Trophoblast cell (in vitro differentiated cells and primary cell): Measurements from ENCODE around the gene DCXR.

ENCODE experiments used
- DNase-seq, 2 donors: peaks; one replicate each; pipeline ENCODE4 v3.0.0-alpha.2; 2016
- H2AFZ ChIP-seq: 2 replicates; pipeline ENCODE4 v1.6.1; 2013; ENCODE audit warnings: low read length, moderate library complexity, mild to moderate bottlenecking; ENCODE audit not compliant: insufficient read depth, poor library complexity
- H2AK5ac ChIP-seq: 2 replicates; pipeline ENCODE4 v1.6.1; 2013; ENCODE audit warnings: mild to moderate bottlenecking, low read length
- H2BK120ac ChIP-seq: 2 replicates; pipeline ENCODE4 v1.6.1; 2013; ENCODE audit warnings: low read length, mild to moderate bottlenecking, moderate library complexity; ENCODE audit not compliant: insufficient read depth, poor library complexity
- H2BK12ac ChIP-seq: 2 replicates; pipeline ENCODE4 v1.6.1; 2013; ENCODE audit warnings: mild to moderate bottlenecking, low read length, moderate library complexity
- H2BK5ac ChIP-seq: 2 replicates; pipeline ENCODE4 v1.6.1; 2013; ENCODE audit warnings: low read length, low read depth, moderate library complexity, mild to moderate bottlenecking; ENCODE audit not compliant: poor library complexity
- H3K14ac ChIP-seq: 2 replicates; pipeline ENCODE4 v1.6.1; 2013; ENCODE audit warnings: mild to moderate bottlenecking, low read length
- H3K18ac ChIP-seq: 2 replicates; pipeline ENCODE4 v1.6.1; 2013; ENCODE audit warnings: mild to moderate bottlenecking, low read length
- H3K23ac ChIP-seq: 2 replicates; pipeline ENCODE4 v1.6.1; 2013; ENCODE audit warnings: low read length
- H3K27ac ChIP-seq: 2 replicates; pipeline ENCODE4 v1.5.1; 2013; ENCODE audit warnings: low read depth, mild to moderate bottlenecking, inconsistent platforms, low read length, moderate library complexity
- H3K27me3 ChIP-seq: 2 replicates; pipeline ENCODE4 v1.6.1; 2013; ENCODE audit warnings: inconsistent platforms, mild to moderate bottlenecking, low read length, moderate library complexity; ENCODE audit not compliant: insufficient read depth
- H3K36me3 ChIP-seq, 2 experiments: 1 replicate in 1 of 2; 2 replicates in 1 of 2; pipeline ENCODE4 v1.6.1; 2013; ENCODE audit warnings: low read length in 2 of 2, mild to moderate bottlenecking in 2 of 2, moderate library complexity in 1 of 2; ENCODE audit not compliant: insufficient read depth in 2 of 2, control insufficient read depth in 1 of 2
- H3K4ac ChIP-seq: 2 replicates; pipeline ENCODE4 v1.6.1; 2013; ENCODE audit warnings: low read depth, mild to moderate bottlenecking, low read length, moderate library complexity
- H3K4me1 ChIP-seq, 2 experiments: 1 replicate in 1 of 2; 2 replicates in 1 of 2; pipeline ENCODE4 v1.6.1; 2013; ENCODE audit warnings: low read length in 2 of 2, mild to moderate bottlenecking in 2 of 2, moderate library complexity in 1 of 2; ENCODE audit not compliant: insufficient read depth in 2 of 2, control insufficient read depth in 1 of 2
- H3K4me2 ChIP-seq: 2 replicates; pipeline ENCODE4 v1.6.1; 2013; ENCODE audit warnings: inconsistent platforms, mild to moderate bottlenecking, low read length, moderate library complexity
- H3K4me3 ChIP-seq: 2 replicates; pipeline ENCODE4 v1.5.1; 2013; ENCODE audit warnings: mild to moderate bottlenecking, low read depth, low read length, inconsistent platforms
- H3K79me1 ChIP-seq: one replicate; pipeline ENCODE4 v1.6.1; 2013; ENCODE audit warnings: low read length
- H3K79me2 ChIP-seq: 2 replicates; pipeline ENCODE4 v1.6.1; 2013; ENCODE audit warnings: low read length, mild to moderate bottlenecking; ENCODE audit not compliant: control insufficient read depth, insufficient read depth, poor library complexity
- H3K9ac ChIP-seq: 2 replicates; pipeline ENCODE4 v1.6.1; 2013; ENCODE audit warnings: mild to moderate bottlenecking, low read length
- H3K9me3 ChIP-seq: 2 replicates; pipeline ENCODE4 v1.6.1; 2013; ENCODE audit warnings: low read depth, mild to moderate bottlenecking, control low read depth, inconsistent platforms, low read length; ENCODE audit not compliant: insufficient read depth
- H4K12ac ChIP-seq: 2 replicates; pipeline ENCODE4 v1.6.1; 2013; ENCODE audit warnings: low read depth, mild to moderate bottlenecking, low read length, moderate library complexity
- H4K8ac ChIP-seq: 2 replicates; pipeline ENCODE4 v1.6.1; 2013; ENCODE audit warnings: low read depth, mild to moderate bottlenecking, low read length, moderate library complexity
- H4K91ac ChIP-seq: one replicate; pipeline ENCODE4 v1.6.1; 2013; ENCODE audit warnings: low read depth, mild to moderate bottlenecking, low read length, moderate library complexity
- WGBS: extraction: QIAGEN DNeasy Blood & Tissue Kit; methylation state at CpG from one replicate; pipeline ENCODE4 v1.1.7; 2013; ENCODE audit warnings: missing lambda C conversion rate; ENCODE audit not compliant: insufficient read length, insufficient coverage; ENCODE audit errors: extremely low coverage; 5-methylcytosine and 5-hydroxymethylcytosine counted together

DCXR gene

DNA sequence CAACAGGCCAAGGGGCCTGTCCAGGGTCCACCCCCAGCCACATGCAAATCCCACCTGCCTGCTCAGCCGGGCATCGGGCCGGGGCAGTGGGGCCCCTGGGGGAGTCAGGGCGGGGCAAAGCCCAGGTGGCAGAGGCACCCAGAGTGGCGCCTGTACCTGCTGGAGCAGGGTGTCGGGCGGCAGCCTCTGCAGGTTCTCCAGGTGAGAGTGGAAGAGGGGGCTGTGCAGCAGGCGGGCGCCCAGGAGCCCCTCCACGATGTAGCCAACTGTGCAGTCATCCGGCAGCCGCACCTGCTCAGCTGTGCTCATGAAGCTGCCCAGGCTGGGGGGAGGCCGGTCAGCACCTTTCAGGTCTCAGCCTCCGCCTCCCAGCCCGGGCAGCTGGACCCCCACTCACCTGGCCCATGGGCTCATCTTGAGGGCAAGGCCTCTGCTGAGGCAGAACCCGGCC lies 12.0 kb upstream of the DCXR start:
- Histone ChIP-seq H2AK5ac (no peak overlapping the region), H3K14ac (no peak overlapping the region), H4K12ac (no peak overlapping the region), H3K18ac (no peak overlapping the region), H3K4me3 (no peak overlapping the region), H4K8ac (no peak overlapping the region), H3K27me3 (no peaks in the 10 kb centered on the region), H2AFZ (no peak overlapping the region), H2BK120ac (no peak overlapping the region), H3K79me1 (peaks cover 4% of the 10 kb centered on the region), H3K4me2 (no peak overlapping the region), H4K91ac (no peak overlapping the region), H3K4me1 (peaks cover 14 to 15% of the 10 kb centered on the region in 2 experiments), H3K4ac (no peak overlapping the region), H3K23ac (no peak overlapping the region), H2BK5ac (no peak overlapping the region), H3K79me2 (peaks cover 9% of the 10 kb centered on the region), H3K9ac (no peak overlapping the region), H3K27ac (no peak overlapping the region), H3K9me3 (peaks cover 7% of the 10 kb centered on the region), H3K36me3 (peaks cover 45 to 50% of the 10 kb centered on the region in 2 experiments), H2BK12ac (no peak overlapping the region)
- WGBS, result no CpG with 5 or more reads among the region's 16 CpGs
- no peak for DNase-seq

DNA sequence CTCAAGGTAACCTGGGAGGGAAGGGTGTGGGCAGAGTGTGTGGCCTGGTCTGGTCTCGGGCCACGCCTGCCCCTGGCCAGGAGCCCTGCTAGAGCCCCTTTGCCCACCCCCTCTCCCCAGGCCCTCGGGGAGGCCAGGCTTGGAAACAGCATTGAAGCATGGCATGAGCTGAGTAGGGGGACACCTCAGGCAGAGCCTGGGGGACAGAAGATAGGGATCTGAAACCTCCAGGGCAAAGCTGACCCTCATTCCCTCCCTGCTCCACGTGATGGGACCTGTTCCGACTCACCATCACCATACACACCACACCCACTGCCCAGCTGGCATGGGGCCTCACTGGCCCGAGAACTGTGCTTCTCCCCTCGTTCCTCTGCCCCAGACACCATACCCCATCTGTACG lies 11.6 kb upstream of the DCXR start:
- Histone ChIP-seq H3K4me2 (no peak overlapping the region), H3K36me3 (peaks cover 41 to 46% of the 10 kb centered on the region in 2 experiments), H3K23ac (no peak overlapping the region), H3K14ac (no peak overlapping the region), H2BK120ac (no peak overlapping the region), H3K4me1 (peaks cover 14 to 15% of the 10 kb centered on the region in 2 experiments), H2AFZ (no peak overlapping the region), H3K18ac (no peak overlapping the region), H4K8ac (no peak overlapping the region), H3K27ac (no peak overlapping the region), H3K4me3 (no peak overlapping the region), H3K79me2 (peaks cover 9% of the 10 kb centered on the region), H4K91ac (no peak overlapping the region), H3K79me1 (peaks cover 4% of the 10 kb centered on the region), H3K9ac (no peak overlapping the region), H3K27me3 (no peaks in the 10 kb centered on the region), H2BK5ac (no peak overlapping the region), H4K12ac (no peak overlapping the region), H3K4ac (no peak overlapping the region), H3K9me3 (peaks cover 7% of the 10 kb centered on the region), H2BK12ac (no peak overlapping the region), H2AK5ac (no peak overlapping the region)
- no peak for DNase-seq
- no CpG with 5 or more reads among the region's 8 CpGs for WGBS

DNA sequence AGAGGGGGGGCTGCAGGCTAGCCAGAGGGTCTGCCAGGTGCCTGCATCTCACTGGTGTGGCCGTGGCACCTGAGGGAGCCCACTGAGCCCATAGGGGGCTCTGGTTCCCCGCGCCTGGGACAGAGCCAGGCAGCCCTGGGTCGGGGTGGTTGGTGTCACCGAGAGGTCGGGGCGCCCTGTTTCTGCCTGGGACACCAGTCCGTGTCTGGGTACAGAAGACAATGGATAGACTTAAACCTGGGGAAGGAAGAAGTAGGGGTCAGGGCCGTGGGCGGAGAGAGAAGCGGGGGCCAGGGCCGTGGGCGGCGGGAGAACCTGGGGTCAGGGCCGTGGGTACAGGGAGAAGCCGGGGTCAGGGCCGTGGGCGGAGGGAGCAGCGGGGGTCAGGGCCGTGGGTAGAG lies 11.1 kb upstream of the DCXR start:
- no peak overlapping the region for H3K4me2 ChIP-seq
- no peak overlapping the region for H2BK12ac ChIP-seq
- H2AK5ac ChIP-seq, result no peak overlapping the region
- H3K14ac ChIP-seq, result no peak overlapping the region
- no peak overlapping the region for H2BK120ac ChIP-seq
- peaks cover 4% of the 10 kb centered on the region for H3K79me1 ChIP-seq
- no peak overlapping the region for H4K12ac ChIP-seq
- no peak overlapping the region for H2AFZ ChIP-seq
- peaks cover 14 to 15% of the 10 kb centered on the region in 2 experiments for H3K4me1 ChIP-seq
- H3K79me2 ChIP-seq, result peaks cover 9% of the 10 kb centered on the region
- peaks cover 35 to 41% of the 10 kb centered on the region in 2 experiments for H3K36me3 ChIP-seq
- no peak overlapping the region for H4K91ac ChIP-seq
- no peak overlapping the region for H2BK5ac ChIP-seq
- no peak overlapping the region for H3K4ac ChIP-seq
- no peak overlapping the region for H3K23ac ChIP-seq
- DNase-seq, result no peak
- peaks cover 7% of the 10 kb centered on the region for H3K9me3 ChIP-seq
- no peak overlapping the region for H3K18ac ChIP-seq
- H3K4me3 ChIP-seq, result no peak overlapping the region
- H3K27me3 ChIP-seq, result no peaks in the 10 kb centered on the region
- no peak overlapping the region for H3K27ac ChIP-seq
- no CpG with 5 or more reads among the region's 20 CpGs for WGBS
- H3K9ac ChIP-seq, result no peak overlapping the region
- no peak overlapping the region for H4K8ac ChIP-seq

DNA sequence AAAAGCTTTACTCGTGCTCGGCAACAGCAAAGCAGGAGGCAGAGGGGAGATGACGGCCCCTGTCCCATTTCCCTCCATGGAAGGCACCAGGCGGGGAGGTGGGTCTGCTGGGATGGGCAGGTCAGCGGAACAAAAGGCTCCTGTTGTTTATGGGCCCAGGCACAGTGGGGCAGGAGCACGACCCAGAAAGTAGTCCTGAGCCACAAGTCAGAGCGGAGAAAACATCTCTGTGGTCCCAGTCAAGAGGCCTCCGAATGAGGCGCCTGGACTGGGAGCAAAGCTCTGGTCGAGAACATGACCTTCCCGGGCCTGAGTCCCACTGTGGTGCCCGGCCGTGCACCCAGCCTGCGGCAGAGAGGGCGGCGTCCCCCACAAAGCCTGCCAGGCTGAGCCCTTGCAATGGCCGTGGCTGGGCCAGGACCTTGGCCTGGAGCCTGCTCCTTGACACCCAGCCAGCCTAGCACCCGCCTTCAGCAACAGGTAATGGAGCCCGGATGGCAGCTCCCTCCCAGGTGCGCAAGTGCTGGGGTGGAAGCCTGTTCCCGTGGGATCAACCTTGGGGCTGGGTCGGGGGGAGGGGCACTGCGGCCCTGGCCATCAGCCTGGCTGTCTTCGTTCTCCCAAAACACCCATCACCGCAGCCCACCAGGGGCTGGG lies 10.5 kb upstream of the DCXR start:
- H3K4me1 ChIP-seq, result peaks cover 12 to 14% of the 10 kb centered on the region in 2 experiments
- WGBS, result no CpG with 5 or more reads among the region's 25 CpGs
- H3K79me1 ChIP-seq, result peaks cover 4% of the 10 kb centered on the region

More for the DNA sequence above, 10.5 kb upstream of the DCXR start:
- Histone ChIP-seq H2BK12ac (no peak overlapping the region), H4K8ac (no peak overlapping the region), H3K14ac (no peak overlapping the region), H3K18ac (no peak overlapping the region), H3K79me2 (peaks cover 9% of the 10 kb centered on the region), H3K27me3 (no peaks in the 10 kb centered on the region), H3K23ac (no peak overlapping the region), H3K4me3 (no peak overlapping the region), H3K27ac (no peak overlapping the region), H2BK5ac (no peak overlapping the region), H3K9me3 (peaks cover 7% of the 10 kb centered on the region), H2AK5ac (no peak overlapping the region), H2BK120ac (no peak overlapping the region), H3K4ac (no peak overlapping the region), H3K4me2 (no peak overlapping the region), H3K36me3 (peaks cover 31 to 37% of the 10 kb centered on the region in 2 experiments), H4K12ac (no peak overlapping the region), H2AFZ (no peak overlapping the region), H4K91ac (no peak overlapping the region), H3K9ac (no peak overlapping the region)
- no peak for DNase-seq
